GM10266 (cell line): ENCODE measurements around the gene DGKZ.

Source experiments
- DNase-seq: peaks from one replicate; pipeline ENCODE4 v3.0.0; 2012; ENCODE audit errors: extremely low spot score
- TF ChIP-seq, protein P1 (sequence below): IDR thresholded peaks from 2 replicates; pipeline ENCODE4 v1.5.1; 2012; ENCODE audit warnings: mild to moderate bottlenecking, low read depth; ENCODE audit not compliant: control insufficient read depth, insufficient read depth; ENCODE audit errors: missing control alignments

DGKZ gene

DNA sequence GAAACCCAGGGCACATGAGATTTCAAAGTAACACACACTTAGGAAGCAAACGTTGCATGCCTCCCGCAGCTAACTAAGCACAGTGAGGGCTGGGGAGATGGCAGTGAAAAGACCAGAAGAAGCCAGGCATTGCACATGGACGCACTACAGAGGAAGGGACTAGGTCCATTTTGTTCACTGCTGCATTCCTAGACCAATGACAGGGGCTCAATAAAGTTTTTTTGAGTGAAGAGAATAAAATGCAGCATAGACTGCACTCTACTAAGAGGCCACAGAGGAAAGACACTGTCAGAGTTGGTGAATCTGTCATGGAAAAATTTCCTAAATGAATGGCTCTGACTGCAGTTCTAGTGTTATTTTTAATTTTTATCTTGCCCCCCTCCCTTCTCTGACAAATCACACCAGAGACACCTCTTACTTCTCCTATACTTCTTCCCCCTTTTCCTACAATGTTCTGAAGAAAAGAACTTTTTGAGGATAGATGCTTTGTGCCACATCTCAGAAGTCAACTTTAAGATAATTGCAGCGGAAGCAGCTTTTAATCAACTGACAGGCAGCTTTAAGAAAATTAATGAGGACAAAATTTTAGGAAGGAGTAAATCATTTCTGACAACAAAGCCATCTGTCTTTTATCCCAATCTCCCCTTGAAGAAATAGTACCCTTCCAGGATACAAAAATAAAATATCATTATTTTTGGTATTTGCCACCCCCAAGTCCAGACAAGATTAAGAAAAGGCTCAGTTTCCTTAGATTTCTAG lies 79.1 kb downstream of the DGKZ start:
- DNase-seq = no peak
- TF ChIP-seq, protein P1, sequence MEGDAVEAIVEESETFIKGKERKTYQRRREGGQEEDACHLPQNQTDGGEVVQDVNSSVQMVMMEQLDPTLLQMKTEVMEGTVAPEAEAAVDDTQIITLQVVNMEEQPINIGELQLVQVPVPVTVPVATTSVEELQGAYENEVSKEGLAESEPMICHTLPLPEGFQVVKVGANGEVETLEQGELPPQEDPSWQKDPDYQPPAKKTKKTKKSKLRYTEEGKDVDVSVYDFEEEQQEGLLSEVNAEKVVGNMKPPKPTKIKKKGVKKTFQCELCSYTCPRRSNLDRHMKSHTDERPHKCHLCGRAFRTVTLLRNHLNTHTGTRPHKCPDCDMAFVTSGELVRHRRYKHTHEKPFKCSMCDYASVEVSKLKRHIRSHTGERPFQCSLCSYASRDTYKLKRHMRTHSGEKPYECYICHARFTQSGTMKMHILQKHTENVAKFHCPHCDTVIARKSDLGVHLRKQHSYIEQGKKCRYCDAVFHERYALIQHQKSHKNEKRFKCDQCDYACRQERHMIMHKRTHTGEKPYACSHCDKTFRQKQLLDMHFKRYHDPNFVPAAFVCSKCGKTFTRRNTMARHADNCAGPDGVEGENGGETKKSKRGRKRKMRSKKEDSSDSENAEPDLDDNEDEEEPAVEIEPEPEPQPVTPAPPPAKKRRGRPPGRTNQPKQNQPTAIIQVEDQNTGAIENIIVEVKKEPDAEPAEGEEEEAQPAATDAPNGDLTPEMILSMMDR = no peak

DNA sequence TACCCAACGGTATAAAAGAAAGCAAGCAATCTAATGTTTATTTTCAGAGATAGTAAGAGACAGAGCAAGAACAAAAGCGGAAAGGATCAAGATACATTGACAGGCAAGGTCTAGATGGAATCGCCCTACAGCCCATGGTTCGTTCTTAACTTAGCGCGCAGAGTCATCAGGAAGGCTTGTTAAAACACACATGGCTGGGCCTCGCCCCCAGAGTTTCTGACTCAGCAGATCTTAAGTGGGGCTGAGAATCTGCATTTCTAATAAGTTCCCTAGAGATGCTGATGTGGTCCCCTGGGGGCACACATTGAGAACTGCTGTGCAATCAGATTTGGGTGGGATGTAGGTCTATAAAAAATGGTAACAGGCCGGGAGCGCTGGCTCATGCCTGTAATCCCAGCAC lies 80.1 kb downstream of the DGKZ start:
- DNase-seq = no peak
- TF ChIP-seq, protein P1 = no peak

DNA sequence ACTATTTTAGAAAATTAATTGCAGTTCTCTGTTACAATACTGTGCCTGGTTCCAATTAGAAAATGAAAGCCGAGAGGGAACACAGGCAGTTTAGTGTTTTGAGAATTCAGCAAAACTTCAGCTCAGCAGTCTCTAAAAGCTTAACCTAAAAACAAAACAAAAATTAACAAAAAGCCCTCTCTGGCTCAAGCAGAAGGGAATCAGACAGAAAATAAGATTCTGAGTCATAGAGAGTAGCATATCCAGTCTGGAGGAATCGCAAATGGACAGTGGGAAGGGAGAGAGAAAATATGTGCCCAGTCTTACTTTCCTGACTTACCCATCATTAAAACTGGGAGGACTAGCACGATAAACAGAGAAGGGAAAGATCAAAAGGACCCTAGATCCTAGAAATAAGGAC lies 82.5 kb downstream of the DGKZ start:
- TF ChIP-seq, protein P1 = no peak
- DNase-seq = no peak
